NT2/D1 (cell line): ENCODE measurements around the gene ALKBH6.

Experiments used
- YY1 ChIP-seq: IDR thresholded peaks from 2 replicates; pipeline ENCODE4 v1.6.1; 2011; ENCODE audit not compliant: insufficient read length, insufficient read depth
- ZNF274 ChIP-seq: IDR thresholded peaks from 2 replicates; pipeline ENCODE4 v1.6.1; 2011; ENCODE audit warnings: mild to moderate bottlenecking, low read depth, low read length

- TF ChIP-seq ZNF274 (no peak), YY1 (no peak)
These were observed 10.7 kb downstream of the ALKBH6 start for GRCh38 chr19:36003284-36003683.
